GM18861 (cell line): Measurements from ENCODE around the gene CEMIP.
"Not testable (repeated sequence)": the region's sequence is repeated elsewhere in the genome, so short reads cannot be mapped to it uniquely, and the experiment has no call there.

Experiments
- ATAC-seq: cut with Tn5 transposase; IDR thresholded peaks from one replicate; pipeline ENCODE4 v1.9.1; 2021; ENCODE audit not compliant: unreplicated experiment

CEMIP gene

DNA sequence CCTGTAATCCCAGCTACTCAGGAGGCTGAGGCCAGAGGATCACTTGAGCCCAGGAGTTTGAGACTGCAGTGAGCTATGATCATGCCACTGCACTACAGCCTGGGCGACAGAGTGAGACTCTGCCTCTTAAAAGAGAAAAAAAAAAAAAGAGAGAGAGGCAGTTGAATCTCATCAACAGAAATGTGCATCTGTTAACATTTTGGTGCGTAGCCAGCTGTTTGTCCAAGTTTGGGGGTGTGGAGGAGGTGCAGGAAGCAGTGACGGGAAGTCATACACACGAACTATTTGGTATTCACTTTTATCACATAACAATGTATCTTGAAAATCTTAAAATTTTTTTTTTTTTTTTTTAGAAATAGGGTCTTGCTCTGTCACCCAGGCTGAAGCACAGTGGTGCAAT, 18.2 kb upstream of the CEMIP start:
- no peak for ATAC-seq

DNA sequence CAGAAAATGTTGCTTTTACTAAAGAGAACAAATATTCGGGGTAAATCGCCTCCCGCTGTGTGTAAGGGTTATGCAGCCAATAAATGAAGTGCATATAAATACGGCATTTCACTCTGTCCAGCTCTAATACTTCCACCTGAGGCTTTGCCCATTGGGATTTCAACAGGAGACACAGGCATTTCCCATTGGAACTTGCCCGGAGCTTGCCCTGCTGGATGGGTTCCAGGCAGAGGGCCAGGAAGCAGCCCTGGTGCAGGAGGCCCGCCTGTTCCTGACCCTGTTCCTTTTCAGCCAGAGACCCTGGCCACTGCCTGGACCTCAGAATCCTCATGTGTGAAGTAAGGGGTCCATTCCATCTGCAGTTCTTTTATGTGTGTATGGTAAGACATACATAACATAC, 17.4 kb upstream of the CEMIP start:
- ATAC-seq, result no peak

DNA sequence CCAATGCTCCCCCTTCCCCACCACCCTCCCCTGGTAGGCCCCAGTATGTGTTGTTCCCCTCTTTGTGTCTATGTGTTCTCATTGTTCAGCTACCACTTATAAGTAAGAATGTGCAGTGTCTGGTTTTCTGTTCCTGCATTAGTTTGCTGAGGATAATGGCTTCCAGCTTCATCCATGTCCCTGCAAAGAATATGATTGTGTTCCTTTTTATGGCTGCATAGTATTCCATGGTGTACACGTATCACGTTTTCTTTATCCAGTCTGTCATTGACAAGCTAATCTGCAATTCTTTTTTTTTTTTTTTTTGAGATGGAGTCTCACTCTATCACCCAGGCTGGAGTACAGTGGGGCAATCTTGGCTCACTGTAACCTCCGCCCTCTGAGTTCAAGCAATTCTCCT, 15.9 kb upstream of the CEMIP start:
- ATAC-seq, result not testable (repeated sequence)

DNA sequence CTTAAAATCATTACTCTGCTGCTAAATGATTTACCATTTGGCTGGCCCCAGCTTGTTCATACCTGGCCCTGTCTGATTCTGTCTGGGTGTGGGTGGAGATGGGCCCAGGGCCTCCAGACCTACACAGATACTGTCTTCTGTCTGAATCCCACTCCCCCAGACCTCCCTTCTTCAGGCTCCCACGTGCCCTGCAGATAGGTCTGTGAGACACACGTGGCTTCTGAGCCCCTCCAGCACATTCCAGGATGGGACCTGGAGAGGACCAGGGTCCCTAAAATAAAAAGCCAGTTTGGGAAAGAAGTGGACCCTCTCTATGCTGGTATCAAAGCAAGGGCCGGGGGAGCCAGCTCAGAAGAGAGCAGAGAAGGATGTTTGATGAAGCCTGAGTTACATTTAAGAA, 14.6 kb upstream of the CEMIP start:
- no peak for ATAC-seq

DNA sequence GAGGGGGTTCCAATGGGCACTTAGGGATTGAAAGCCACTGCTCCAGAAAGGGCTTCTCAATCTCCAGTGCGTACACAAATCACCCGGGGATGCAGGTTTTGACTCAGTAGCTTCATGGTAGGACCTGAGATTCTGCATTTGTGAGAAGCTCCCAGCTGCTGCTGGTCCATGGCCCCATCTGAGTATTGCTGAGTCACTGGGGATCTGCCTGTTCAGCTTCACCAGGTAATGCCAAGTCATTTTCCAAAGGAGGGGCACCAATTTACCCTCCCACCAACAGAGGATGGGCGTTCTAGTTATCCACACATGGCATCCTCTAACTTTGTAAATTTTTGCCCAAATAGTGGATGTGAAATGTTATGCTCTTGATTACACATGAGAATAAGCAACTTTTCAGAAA, 12.9 kb upstream of the CEMIP start:
- ATAC-seq, result no peak

DNA sequence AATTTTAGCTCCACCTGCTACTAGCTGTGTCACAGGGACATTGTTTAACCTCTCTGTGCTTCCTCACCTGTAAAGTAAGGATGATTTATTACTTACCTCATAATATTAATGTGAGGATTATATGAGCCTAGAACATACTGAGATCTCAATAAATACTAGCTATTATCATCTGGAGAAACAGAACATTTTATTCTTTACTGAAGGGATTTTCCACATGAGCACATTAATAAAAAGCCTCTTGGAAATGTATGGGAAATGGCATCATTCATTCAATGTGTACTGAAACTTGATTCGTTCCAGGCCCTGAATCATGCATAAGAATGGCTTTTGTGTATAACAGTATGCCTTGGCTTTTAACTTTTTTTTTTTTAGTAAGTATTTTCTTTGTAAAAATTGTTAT, 11.0 kb upstream of the CEMIP start:
- no peak for ATAC-seq

DNA sequence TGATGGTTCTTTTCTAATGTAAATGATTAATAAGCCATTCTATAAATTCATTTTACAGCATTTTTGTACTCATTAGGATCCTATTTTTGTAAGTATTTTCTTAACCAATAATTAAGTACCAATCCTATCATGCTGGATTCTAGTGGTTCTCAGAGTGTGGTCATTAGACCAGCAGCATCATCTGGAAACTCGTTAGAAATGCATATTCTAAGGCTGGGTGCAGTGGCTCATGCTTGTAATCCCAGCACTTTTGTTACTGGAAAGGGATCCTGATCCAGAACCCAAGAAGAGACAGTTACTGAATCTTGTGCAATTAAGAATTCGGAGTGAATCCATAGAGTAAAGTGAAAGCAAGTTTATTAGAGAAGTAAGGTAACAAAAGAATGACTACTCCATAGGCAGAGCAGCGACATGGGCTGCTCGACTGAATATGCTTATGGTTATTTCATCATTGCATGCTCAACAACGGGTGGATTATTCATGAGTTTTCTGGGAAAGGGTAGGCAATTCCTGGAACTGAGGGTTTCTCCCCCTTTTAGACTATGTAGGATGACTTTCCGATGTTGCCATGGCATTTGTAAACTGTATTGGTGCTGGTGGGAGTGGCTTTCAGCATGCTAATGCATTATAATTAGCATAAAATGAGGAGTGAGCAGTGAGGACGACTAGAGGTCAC, 9.9 kb upstream of the CEMIP start:
- ATAC-seq, result no peak

DNA sequence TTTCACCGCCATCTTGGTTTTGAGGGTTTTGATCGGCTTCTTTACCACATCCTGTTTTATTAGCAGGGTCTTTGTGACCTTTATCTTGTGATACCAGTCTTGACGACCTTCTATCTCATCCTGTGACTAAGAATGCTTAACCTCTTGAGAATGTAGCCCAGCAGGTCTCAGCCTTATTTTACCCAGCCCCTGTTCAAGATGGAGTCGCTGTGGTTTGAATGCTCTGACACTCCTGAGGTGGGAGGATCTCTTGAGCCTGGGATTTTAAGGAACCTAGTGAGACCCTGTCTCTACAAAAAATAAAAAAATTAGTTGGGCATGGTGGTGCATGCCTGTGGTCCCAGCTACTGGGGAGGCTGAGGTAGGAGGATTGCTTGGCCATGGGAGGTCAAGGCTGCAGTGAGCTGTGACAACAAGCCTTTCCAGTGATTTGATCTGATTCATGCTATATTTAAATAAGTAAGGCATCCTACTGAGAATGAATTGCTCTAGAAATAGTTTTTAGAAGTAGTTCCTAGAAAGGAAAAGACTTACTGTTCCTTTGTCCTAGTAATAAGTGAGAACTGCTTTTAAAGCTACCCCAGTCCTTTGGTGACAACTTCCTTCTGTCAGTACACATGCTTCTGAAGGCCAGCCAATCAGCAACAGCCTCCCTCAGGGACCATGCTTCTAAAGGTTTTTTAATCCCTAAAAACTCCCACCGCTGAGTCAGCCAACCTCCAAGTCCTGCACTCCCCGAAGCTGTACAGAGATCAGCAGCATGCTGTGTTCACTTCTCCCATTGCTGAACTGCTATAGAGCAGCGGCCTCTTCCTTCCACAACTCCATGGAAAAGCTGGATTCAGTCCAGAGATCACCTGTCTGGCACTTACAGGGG, 9.1 kb upstream of the CEMIP start:
- no peak for ATAC-seq

DNA sequence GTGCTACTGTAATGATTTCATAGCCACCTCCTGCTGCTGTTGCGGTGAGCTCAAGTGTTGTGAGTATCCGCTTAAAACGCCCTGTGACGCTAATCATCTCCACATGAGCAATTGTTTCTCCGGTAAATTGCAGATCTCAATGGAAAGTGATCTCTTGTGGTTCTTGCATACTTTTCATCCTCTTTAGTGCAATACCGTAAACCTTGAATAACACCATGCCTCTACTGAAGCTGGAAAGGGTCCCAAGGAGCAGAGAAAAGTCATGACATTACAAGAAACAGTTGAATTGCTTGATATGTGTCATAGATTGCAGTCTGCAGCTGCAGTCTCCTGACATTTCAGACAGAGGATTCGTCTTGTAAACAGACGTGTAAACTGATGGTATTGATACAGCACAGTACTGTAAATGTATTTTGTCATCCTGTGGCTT, 6.0 kb upstream of the CEMIP start:
- ATAC-seq, result no peak

DNA sequence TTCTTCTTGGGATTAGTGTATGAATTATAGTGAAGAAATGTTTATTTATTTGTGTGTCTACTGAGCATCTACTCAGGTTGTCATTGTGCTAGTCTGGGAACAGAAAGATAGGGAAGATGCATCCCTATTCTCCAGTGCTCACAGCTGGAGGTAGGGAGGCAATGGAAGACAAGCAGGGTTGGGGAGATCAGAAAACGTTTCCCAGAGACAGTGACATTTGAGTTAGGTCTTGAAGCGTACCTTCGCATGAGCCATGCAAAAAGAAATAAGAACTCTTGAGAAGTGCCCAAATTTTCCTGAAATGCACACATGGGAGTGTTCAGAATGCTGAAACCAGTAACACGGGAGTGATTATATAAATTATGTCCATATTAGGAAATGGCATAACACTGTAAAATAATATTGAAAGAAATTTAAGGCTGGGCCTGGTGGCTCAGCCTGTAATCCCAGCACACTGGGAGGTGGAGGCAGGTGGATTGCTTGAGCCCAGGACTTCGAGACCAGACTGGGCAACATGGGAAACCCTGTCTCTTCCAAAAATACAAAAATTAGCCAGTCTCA, 5.3 kb upstream of the CEMIP start:
- ATAC-seq, result no peak

DNA sequence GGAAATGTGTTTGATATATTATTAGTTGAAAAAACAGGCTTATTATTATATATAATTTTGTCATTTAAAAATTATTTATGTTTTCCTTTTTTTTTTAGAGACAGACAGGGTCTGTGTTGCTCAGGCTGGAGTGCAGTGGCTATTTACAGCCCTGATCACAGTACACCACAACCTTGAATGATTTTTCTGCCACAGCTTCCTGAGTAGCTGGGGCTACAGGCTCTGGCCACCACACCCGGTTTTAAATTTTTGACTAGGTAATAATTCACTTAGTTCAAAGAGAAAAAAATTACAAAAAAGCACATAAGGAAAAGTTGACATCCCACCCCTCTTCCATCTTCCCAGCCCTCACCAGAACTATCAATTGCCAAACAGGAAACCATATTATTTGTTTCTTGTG, 4.7 kb upstream of the CEMIP start:
- ATAC-seq, result no peak

DNA sequence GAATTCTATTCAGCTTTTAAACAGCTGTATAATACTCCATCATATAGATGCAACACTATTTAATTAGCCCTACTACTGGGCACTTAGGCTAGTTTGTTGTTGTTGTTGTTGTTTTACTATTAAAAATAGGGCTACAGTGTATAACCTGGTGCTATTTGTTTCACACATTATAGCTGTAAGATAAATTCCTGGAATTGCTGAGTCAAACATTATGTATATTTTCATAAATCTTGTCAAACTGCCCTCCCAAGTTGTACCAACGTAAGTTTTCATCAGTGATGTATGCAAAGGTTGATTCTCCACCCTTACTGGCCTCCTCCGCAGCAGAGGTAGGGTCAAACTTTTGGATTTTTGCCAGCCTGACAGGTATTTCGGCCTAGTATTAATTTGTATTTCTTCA, 3.8 kb upstream of the CEMIP start:
- no peak for ATAC-seq

DNA sequence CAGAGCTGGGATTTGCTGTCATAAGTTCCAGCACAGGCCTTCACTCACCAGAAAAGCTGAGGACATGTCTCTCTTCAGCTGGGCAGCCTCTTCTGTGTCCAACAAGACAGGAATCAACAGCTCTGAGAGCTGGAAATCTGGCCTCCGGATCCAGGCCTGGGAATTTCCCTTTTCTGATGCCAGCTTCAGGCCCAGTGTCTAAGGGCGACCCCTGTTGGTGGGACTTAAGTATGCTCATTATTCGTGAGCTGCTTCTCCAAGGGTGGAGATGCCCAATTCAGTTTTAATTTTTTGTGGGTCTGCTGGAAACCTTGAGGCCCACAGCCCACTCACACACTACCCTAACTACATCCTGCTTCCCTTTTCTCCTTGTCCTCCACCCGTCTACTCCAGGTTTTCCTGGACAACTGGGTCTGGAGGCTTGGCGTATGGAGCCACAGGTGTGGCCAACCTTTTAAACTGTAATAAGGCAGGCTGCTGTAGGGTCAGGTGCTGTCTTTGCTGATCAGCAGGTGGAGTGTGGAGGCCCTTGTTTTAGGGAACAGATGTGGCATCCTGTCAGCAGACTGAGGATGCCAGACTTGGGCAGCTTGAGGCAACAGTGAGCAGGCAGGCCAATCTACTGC, 2.6 kb upstream of the CEMIP start:
- no peak for ATAC-seq

DNA sequence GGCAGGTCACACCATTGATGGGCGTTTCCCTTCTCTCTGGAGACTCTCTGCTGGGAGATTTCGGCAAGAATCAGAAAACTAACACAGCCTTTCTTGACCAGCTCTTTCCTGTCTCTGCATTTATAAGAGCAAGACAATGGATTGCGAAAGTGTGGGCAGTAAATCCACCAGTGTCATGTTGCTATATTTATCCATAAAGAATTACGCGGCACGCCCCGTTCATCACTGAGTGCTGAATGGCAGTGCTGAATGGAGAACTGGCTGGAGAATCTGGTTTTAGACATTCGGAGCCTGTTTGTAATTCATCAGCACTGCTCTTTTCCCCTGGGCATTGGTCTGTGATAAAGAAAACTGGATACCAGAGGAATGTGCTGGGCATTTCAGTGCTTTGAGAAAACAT, 2.0 kb upstream of the CEMIP start:
- no peak for ATAC-seq

DNA sequence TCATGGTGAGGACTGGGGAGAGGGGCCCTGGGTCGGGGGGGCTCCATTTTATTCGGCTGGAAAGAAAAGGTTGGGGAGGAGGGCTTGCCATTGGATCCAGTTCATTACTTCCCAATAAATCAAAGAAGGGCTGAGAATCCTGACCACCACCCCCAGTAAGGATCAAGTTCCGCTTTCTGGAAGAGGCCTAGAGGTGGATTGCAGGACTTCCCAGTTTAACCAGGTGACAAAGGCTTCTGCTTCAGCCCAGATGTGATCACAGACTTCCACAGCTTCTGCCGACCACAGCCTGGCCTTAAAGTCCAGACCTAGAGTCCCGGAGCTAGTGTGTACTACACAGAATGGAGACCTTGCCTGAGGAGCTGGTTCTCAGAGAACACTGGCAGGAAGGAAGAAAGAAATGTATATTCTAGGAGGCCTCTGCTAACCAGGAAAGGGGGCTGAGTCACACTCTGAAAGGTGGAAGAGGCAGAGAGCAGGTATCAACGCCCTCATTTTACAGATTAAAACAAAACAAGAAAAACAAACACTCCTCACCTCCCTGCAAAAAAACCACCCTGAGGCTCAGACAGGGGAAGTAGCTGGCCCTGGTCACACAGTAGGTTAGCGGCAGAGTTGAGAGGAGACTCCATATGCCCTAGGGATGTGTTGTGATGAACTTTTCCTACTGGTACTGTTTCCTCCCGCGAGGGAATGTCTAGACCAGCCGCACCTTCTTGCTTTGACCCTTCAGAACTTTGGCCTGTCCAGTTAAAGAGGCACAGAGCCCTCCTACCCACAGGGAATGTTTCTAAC, 1.1 kb upstream of the CEMIP start:
- ATAC-seq, result no peak

DNA sequence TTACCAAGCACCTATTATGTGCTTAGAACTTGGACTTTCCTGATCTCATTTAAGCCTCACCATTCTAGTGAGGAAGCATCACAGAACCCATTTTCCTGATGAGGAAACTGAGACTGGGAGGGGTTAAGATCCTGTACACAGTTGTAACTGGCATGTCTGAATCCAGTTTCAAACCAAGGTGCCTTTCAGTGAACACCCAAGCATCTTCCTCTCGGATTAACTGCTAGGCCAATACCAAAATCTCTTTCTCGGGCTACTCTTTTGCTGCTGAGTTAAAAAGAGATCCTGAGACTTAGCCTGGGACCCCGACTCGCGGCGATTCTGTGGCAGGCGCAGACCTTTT, 578 bp upstream of the CEMIP start:
- ATAC-seq, result no peak

DNA sequence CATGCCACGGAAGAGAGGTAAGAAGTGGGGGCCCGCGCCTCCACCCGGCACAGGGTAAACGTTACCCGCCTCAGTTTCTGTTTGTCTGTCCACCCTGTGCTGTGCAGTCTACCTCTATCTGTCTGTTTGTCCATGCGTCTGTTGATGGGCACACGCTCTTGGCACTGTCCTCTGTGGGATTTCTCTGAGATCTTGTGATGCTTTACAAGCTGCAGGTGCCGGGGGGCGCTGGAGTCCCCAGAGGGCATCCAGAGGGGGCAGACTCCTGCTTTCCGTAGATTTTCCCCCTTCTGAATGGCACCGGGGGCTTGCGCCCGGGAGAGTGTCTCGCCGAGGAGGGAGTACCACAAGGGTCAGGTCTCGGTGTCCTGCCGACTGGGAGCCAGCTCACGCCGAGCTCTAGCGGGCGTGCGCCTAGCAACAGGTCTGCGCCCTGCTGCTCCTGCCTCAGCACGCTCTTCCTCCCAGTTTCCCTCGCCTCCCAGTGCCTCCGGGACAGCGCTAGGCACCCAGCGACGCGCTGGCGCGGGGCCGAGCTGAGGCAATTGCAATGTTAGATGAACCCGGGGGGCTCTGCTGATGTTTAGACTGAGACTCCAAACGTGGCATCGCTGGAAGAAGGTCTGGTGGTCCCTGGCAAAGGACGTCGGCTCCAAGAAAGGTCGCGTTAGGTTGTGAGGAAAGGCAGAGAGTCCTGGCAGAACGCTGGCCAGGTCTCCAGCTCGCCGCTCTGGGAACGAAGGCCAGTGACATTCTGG, 667 bp downstream of the CEMIP start:
- ATAC-seq, result no peak

DNA sequence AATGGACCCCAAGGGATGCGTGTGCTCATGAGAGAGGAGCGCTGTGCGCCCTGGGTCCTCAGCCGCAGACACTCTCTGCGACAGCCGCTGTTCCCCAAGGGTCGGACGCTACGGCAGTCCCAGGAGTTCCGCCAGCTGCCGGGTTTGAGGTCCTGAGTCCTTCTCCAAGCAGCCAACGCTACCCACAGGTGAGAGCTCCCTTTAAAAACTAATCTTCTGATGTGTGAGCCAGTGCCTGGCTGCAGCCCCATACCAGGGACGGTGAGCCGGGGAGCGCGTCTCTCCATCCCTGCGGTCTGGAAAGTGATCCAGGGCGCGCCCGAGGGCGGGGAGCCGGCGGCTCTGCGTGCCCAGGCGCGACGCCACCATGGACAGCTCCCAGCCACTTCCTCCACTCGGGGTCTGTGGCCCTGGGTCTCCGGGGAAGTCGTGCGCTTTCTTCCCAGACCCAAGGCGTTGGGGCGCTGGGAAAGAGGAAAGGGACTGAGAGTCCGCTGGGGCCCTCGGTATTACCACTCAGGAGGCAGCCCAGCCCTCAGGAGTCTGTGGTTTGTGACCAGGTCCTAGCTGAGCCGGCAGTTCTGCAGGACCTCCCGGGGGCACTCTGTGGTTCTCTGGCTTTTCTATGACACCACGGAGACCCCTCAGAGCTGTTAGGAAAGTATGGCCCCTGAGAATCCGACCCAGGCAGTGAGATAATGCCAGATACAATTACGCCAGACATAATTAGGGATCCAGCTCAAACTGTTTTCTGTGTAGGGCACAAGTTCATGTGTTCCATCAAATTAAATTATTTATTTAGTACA, 1.4 kb downstream of the CEMIP start:
- no peak for ATAC-seq

DNA sequence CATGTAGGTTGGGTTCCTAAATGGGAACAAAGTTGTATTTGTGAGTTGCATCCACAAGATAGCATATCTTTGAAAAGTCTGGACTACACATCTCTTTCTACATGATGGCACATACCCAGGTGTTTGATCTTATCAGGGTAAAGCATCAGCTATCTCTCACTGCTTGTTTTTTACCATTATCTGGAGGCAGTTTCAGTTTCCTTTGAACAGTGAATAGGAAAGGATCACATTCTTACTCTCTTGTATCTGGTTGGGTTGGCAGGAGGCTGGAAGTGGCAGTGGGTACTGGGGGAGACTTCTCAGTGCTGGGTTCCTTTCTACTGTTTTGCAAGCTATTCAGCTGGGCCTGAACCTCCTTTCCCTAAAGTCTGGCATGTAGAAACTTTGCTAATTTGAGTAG, 4.1 kb downstream of the CEMIP start:
- ATAC-seq, result no peak

DNA sequence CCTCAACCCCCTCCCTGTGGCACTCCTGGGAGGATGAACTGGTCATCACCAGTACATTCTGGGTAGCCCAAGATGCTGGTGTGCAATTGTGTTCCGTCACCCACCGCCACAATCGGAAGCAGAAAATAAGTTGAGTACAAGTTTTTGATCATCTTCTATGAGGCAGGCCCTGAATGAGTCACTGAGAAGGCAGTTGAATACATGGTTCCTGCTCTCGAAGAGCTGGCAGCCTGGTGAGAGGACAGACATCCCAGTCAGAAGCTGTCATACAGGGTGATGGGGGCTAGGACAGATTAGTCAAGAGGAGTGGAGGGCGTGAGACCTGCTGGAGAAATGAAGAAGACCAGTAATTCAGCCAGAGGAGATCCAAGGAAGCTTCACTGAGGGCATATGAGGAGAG, 6.2 kb downstream of the CEMIP start:
- no peak for ATAC-seq
